ENCODE measurements around the gene DUSP7.

- TF ChIP-seq CTCF (IDR thresholded peaks at IDR 0.05 in 2 of 3, conservative IDR thresholded peaks at IDR 0.05 in 1 of 3; ENCODE audit: borderline replicate concordance in 1 of 3, insufficient read depth in 1 of 3, low read depth in 2 of 3, low read length in 2 of 3) = no peak
- no peak for TF ChIP-seq POLR2A (IDR thresholded peaks at IDR 0.05; ENCODE audit: borderline replicate concordance, extremely low read depth, insufficient read depth, insufficient read length)
- no peak for TF ChIP-seq ZBTB33 (IDR thresholded peaks at IDR 0.05; ENCODE audit: extremely low read depth, insufficient replicate concordance, low read length)
- TF ChIP-seq RAD21 (IDR thresholded peaks at IDR 0.05; ENCODE audit: low read depth) = no peak
- TF ChIP-seq SP1 (IDR thresholded peaks at IDR 0.05; ENCODE audit: low read depth) = no peak
- TF ChIP-seq CBX3 (IDR thresholded peaks at IDR 0.05; ENCODE audit: low read depth) = no peak
- TF ChIP-seq CEBPB (IDR thresholded peaks at IDR 0.05; ENCODE audit: low read depth) = no peak
- TF ChIP-seq EZH2 (IDR thresholded peaks at IDR 0.05) = no peak
- no peak for TF ChIP-seq MAX (IDR thresholded peaks at IDR 0.05)
- no peak for TF ChIP-seq POLR2AphosphoS5 (IDR thresholded peaks at IDR 0.05; ENCODE audit: low read depth, low read length)
These were observed 10.7 kb upstream of the DUSP7 start for GRCh38 chr3:52067046-52067445.

Data from HCT116 (cell line).